RWPE1 (cell line): ENCODE results near the gene GPRIN3.
A peak's percentile ranks its signal among the peaks of the same experiment; 100 is the strongest.

Experiments
- CTCF ChIA-PET: fragments of 350-600 bp; sonication (Branson Sonifier 250); formaldehyde crosslinking; extraction: SDS; loops from one replicate; lab custom pipeline; 2021; lab: Yijun Ruan, JAX
- POLR2A ChIA-PET: fragments of 400-600 bp; formaldehyde crosslinking; extraction: SDS; loops from one replicate; lab custom pipeline; 2020; ENCODE audit warnings: antibody characterized with exemption; ENCODE audit not compliant: low non-redundant PET; lab: Yijun Ruan, JAX
- DNase-seq: peaks from one replicate; pipeline ENCODE4 v3.0.0; 2012; ENCODE audit warnings: low spot score
- H3K27ac ChIP-seq: fragments of 450-650 bp; 2 replicates; pipeline ENCODE4 v1.5.1; 2017
- CTCF ChIP-seq: fragments of 450-650 bp; conservative IDR thresholded peaks from 2 replicates; pipeline ENCODE4 v1.5.1; 2017; ENCODE audit warnings: low read depth, mild to moderate bottlenecking

Gene GPRIN3

GRCh38 chr4:89275587-89275986 lies 32.0 kb downstream of the GPRIN3 start:
- DNase-seq, result no peak
- TF ChIP-seq CTCF, result no peak
- ChIA-PET POLR2A (no interaction called here), CTCF (interaction anchor here (1.4 kb wide), 1 partner anchor 22 kb away, joined by 4 read pairs; no protein-coding TSS in a partner anchor)
- no peak overlapping the region for H3K27ac ChIP-seq

DNA sequence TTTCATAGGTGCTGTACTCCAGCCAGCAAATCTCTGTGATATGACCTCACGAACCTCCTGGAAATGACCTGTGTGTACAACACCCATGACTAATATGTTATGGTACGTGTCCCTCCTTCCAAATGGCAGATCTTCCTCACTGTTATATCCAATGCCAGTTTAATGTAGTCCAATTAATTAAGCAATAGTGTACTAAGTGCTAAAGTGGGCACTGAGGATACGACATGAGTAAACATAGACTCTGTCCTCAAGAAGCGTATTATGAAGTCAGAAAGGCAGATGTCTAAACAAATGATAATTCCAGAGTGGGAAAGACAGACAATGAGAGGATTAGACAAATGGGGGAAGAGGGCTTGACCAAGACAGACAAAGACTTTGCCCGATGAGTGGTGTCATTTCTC lies 33.9 kb downstream of the GPRIN3 start:
- no peak for TF ChIP-seq CTCF
- peak; percentile 16 for DNase-seq
- ChIA-PET POLR2A (no interaction called here), CTCF (interaction anchor here (0.6 kb wide), 1 partner anchor 28 kb away, joined by 3 read pairs; no protein-coding TSS in a partner anchor)
- H3K27ac ChIP-seq, result no peak overlapping the region

DNA sequence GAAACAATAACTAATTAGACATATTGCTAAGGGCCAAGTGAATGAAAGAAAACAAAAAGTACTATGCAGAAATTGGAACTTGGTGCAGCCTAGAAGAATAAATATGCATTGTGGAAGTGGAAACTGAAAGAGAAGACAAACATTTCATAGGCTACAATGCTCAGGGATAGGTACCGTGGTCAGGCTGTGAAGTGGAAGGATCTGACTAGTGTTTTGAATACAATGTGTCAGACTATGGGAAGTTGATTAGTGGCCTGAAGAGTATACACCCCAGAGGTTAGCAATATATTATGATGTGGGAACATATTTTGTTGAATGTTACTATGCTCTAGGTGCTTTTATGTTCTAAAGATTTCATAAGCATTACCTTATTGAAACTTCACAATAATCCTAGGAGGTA lies 36.8 kb downstream of the GPRIN3 start:
- ChIA-PET POLR2A (no interaction called here), CTCF (no interaction called here)
- H3K27ac ChIP-seq, result no peak overlapping the region
- no peak for DNase-seq
- TF ChIP-seq CTCF, result no peak

- H3K27ac ChIP-seq, result no peak overlapping the region
- no peak for DNase-seq
- CTCF ChIA-PET, result no interaction called here
- POLR2A ChIA-PET, result no interaction called here
- TF ChIP-seq CTCF, result no peak
These were observed 38.4 kb downstream of the GPRIN3 start for GRCh38 chr4:89269121-89269666.

- CTCF ChIA-PET, result interaction anchor here (0.7 kb wide), 1 partner anchor 160 kb away, joined by 4 read pairs; no protein-coding TSS in a partner anchor
- POLR2A ChIA-PET, result no interaction called here
- DNase-seq, result no peak
- no peak overlapping the region for H3K27ac ChIP-seq
- TF ChIP-seq CTCF, result no peak
These were observed 38.9 kb downstream of the GPRIN3 start for GRCh38 chr4:89268679-89269078.

- TF ChIP-seq CTCF, result no peak
- no peak overlapping the region for H3K27ac ChIP-seq
- ChIA-PET POLR2A (no interaction called here), CTCF (no interaction called here)
- no peak for DNase-seq
These were observed 39.8 kb downstream of the GPRIN3 start for GRCh38 chr4:89267846-89268245.
